K562 (cell line): ENCODE data around the gene LRMDA. TPM values are rescaled to one million over a fixed set of nuclear protein-coding genes. Genes with fewer than 3 reads are reported as not detected.

ENCODE experiments used
- CEBPB ChIP-seq: fragments of 450-650 bp; IDR thresholded peaks from 2 replicates; pipeline ENCODE4 v1.6.1; 2016; ENCODE audit warnings: missing genetic modification characterization, missing compliant biosample characterization
- CEBPG ChIP-seq, 3 experiments: fragments of 200-800 bp in 1 of 3; sonication (Bioruptor generic) in 1 of 3; sonication (generic) in 1 of 3; formaldehyde crosslinking in 1 of 3; IDR thresholded peaks in 2 of 3; conservative IDR thresholded peaks in 1 of 3; 2 replicates each; pipeline versions ENCODE4 v1.6.1 to v1.8.0; 2016 to 2022; ENCODE audit warnings: missing compliant biosample characterization in 2 of 3, missing genetic modification characterization in 2 of 3, mild to moderate bottlenecking in 1 of 3, missing genetic modification reagents in 1 of 3
- ETS2 ChIP-seq: IDR thresholded peaks from 2 replicates; pipeline ENCODE4 v1.6.1; 2016; ENCODE audit warnings: borderline replicate concordance, missing genetic modification characterization, mild to moderate bottlenecking, moderate library complexity, missing compliant biosample characterization; ENCODE audit not compliant: poor library complexity, severe bottlenecking
- ZNF444 ChIP-seq: fragments of 250-450 bp; sonication (Bioruptor Pico); IDR thresholded peaks from 2 replicates; pipeline ENCODE4 v1.4.0; 2020; ENCODE audit warnings: mild to moderate bottlenecking, moderate library complexity
- ZNF740 ChIP-seq, 3 experiments: fragments of 200-800 bp in 1 of 3; sonication (Bioruptor generic) in 1 of 3; sonication (generic) in 1 of 3; formaldehyde crosslinking in 1 of 3; IDR thresholded peaks; 2 replicates each; pipeline versions ENCODE4 v1.6.1 to v1.8.0; 2016 to 2022; ENCODE audit warnings: mild to moderate bottlenecking in 2 of 3, missing compliant biosample characterization in 2 of 3, missing genetic modification characterization in 2 of 3, missing genetic modification reagents in 1 of 3
- polyA plus RNA-seq, 8 experiments: library from polyadenylated mRNA; depleted of rRNA in 4 of 8; stranded (reverse) in 5 of 8; unstranded in 3 of 8; fragments of >200 nt; fragmentation: Nextera tagmentation in 2 of 8; fragmentation: Illumina TruSeq in 1 of 8; extraction: Ambion mirVana in 2 of 8; extraction: Trizol in 1 of 8; gene quantifications; 2 replicates each; pipeline versions ENCODE4 v1.2.1 to v1.2.3, GENCODE V29; 2011 to 2014; ENCODE audit warnings: inconsistent platforms in 1 of 8, missing spikeins in 1 of 8
- total RNA-seq, 7 experiments: library from RNA; depleted of rRNA in 6 of 7; stranded (reverse); fragments of >200 nt in 6 of 7; fragmentation: Illumina TruSeq in 2 of 7; extraction: Trizol in 2 of 7; gene quantifications; 2 replicates each; pipeline versions ENCODE4 v1.2.1 to v1.2.3, GENCODE V29; 2011 to 2021; ENCODE audit warnings: low replicate concordance in 1 of 7
- TF ChIP-seq, protein P1 (sequence below): sonication (generic); formaldehyde crosslinking; IDR thresholded peaks from 2 replicates; pipeline ENCODE4 v1.8.0; 2023; ENCODE audit warnings: missing genetic modification reagents, mild to moderate bottlenecking, borderline replicate concordance
- TF ChIP-seq, protein P2 (sequence below): fragments of 250-450 bp; sonication (Bioruptor Pico); IDR thresholded peaks from 2 replicates; pipeline ENCODE4 v1.8.0; 2022; ENCODE audit warnings: moderate library complexity, mild to moderate bottlenecking, inconsistent platforms

LRMDA gene
- total and polyA plus RNA-seq, 9 of the 15 experiments (the other 6 are each of a cell fraction or from before 2014, with no cell fraction given) = 0.25 TPM; not detected in 8

DNA sequence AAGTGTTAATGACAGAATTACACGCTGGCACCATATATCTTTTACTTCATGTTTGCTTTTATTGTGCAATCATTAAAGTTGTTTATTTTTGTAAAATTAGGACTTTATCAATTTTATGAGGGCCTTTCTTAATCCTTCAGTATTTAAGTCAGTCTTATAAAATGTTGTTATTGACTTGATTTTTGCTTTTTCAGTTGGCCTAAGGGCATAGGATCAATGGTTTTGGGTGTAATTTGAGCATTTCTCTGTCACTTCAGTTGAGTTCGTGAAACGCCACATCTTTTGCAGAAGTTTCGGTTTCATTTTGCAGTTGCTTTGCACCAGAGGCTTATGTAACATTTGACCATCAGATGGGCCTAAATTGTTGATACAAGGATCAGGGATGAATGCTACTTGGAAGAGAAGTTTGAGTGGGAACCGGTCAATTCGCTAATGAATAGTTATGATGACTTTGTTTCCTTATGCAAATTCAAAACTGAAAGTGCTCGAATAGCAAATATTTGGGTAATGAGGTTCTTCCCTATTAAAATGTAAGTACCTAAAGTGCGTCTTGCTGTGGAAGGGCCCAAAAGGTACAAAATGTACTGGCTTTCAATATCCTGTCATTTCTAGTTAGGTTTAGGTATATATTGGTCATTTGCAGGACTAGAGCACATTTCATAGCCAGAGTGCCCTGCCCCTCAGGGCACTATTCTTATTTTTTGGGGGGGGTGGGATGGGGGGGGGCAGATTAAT is 340.9 kb downstream of the LRMDA start (continued):
- TF ChIP-seq, protein P1, sequence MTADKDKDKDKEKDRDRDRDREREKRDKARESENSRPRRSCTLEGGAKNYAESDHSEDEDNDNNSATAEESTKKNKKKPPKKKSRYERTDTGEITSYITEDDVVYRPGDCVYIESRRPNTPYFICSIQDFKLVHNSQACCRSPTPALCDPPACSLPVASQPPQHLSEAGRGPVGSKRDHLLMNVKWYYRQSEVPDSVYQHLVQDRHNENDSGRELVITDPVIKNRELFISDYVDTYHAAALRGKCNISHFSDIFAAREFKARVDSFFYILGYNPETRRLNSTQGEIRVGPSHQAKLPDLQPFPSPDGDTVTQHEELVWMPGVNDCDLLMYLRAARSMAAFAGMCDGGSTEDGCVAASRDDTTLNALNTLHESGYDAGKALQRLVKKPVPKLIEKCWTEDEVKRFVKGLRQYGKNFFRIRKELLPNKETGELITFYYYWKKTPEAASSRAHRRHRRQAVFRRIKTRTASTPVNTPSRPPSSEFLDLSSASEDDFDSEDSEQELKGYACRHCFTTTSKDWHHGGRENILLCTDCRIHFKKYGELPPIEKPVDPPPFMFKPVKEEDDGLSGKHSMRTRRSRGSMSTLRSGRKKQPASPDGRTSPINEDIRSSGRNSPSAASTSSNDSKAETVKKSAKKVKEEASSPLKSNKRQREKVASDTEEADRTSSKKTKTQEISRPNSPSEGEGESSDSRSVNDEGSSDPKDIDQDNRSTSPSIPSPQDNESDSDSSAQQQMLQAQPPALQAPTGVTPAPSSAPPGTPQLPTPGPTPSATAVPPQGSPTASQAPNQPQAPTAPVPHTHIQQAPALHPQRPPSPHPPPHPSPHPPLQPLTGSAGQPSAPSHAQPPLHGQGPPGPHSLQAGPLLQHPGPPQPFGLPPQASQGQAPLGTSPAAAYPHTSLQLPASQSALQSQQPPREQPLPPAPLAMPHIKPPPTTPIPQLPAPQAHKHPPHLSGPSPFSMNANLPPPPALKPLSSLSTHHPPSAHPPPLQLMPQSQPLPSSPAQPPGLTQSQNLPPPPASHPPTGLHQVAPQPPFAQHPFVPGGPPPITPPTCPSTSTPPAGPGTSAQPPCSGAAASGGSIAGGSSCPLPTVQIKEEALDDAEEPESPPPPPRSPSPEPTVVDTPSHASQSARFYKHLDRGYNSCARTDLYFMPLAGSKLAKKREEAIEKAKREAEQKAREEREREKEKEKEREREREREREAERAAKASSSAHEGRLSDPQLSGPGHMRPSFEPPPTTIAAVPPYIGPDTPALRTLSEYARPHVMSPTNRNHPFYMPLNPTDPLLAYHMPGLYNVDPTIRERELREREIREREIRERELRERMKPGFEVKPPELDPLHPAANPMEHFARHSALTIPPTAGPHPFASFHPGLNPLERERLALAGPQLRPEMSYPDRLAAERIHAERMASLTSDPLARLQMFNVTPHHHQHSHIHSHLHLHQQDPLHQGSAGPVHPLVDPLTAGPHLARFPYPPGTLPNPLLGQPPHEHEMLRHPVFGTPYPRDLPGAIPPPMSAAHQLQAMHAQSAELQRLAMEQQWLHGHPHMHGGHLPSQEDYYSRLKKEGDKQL = no peak
- TF ChIP-seq CEBPG (CRISPR knock-in tag; IDR thresholded peaks at IDR 0.05) (no peak), CEBPG (tag; conservative IDR thresholded peaks at IDR 0.05 in 1 of 2, IDR thresholded peaks at IDR 0.05 in 1 of 2) (peak; percentile 83 to 99), ZNF740 (CRISPR knock-in tag; IDR thresholded peaks at IDR 0.05) (no peak), ZNF740 (tag; IDR thresholded peaks at IDR 0.05) (0 out of 4 replicates have a peak, but pooled peaks of 1 of the 2 experiments have one; percentile 57), ZNF444 (CRISPR knock-in tag) (no peak), ETS2 (no peak), CEBPB (tag) (peak; percentile 94)
- TF ChIP-seq, protein P2, sequence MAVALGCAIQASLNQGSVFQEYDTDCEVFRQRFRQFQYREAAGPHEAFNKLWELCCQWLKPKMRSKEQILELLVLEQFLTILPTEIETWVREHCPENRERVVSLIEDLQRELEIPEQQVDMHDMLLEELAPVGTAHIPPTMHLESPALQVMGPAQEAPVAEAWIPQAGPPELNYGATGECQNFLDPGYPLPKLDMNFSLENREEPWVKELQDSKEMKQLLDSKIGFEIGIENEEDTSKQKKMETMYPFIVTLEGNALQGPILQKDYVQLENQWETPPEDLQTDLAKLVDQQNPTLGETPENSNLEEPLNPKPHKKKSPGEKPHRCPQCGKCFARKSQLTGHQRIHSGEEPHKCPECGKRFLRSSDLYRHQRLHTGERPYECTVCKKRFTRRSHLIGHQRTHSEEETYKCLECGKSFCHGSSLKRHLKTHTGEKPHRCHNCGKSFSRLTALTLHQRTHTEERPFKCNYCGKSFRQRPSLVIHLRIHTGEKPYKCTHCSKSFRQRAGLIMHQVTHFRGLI (CRISPR knock-in tag) = 0 out of 2 replicates have a peak, but pooled peaks have one; percentile 48
